Cardiac muscle cell (in vitro differentiated cells and primary cell): ENCODE measurements around the gene VSTM2L. TPM values are rescaled to one million over a fixed set of nuclear protein-coding genes. Genes with fewer than 3 reads are reported as not detected.

Experiments used
- DNase-seq, 2 donors: peaks; one replicate each; pipeline versions ENCODE4 v3.0.0 to v3.0.0-alpha.2; 2010 to 2017; ENCODE audit warnings: low read depth in 1 of 2, low spot score in 1 of 2
- H3K27ac ChIP-seq: fragments of 200-600 bp; sonication (generic); 2 replicates; pipeline ENCODE4 v1.5.1; 2016
- H3K27me3 ChIP-seq: fragments of 200-600 bp; sonication (generic); 2 replicates; pipeline ENCODE4 v1.6.0; 2016; ENCODE audit warnings: control low read depth
- H3K36me3 ChIP-seq: fragments of 200-600 bp; sonication (generic); 2 replicates; pipeline ENCODE4 v1.5.1; 2016; ENCODE audit warnings: control low read depth
- H3K4me1 ChIP-seq: fragments of 200-600 bp; sonication (generic); 2 replicates; pipeline ENCODE4 v1.8.1; 2017; ENCODE audit warnings: low read depth, mild to moderate bottlenecking, mixed run types
- H3K4me3 ChIP-seq: fragments of 200-600 bp; sonication (generic); 2 replicates; pipeline ENCODE4 v1.5.1; 2016; ENCODE audit warnings: mild to moderate bottlenecking
- H3K9me3 ChIP-seq: fragments of 200-600 bp; sonication (generic); 2 replicates; pipeline ENCODE4 v1.5.1; 2017; ENCODE audit warnings: low read depth, mild to moderate bottlenecking, control low read depth
- CTCF ChIP-seq: IDR thresholded peaks from 2 replicates; pipeline ENCODE4 v1.5.1; 2012; ENCODE audit warnings: low read depth, mild to moderate bottlenecking, low read length
- polyA plus RNA-seq: library from polyadenylated mRNA; unstranded; fragments of >200 nt; fragmentation: Nextera tagmentation; extraction: Ambion mirVana; gene quantifications from 2 replicates; pipeline ENCODE4 v1.2.1, GENCODE V29; 2016
- total RNA-seq: library from RNA; depleted of rRNA; stranded (reverse); fragments of >200 nt; gene quantifications from 2 replicates; pipeline ENCODE4 v1.2.3, GENCODE V29; 2016

Gene VSTM2L
- total and polyA plus RNA-seq, 2 experiments from 2014 or later = 83.4 to 321 TPM

DNA sequence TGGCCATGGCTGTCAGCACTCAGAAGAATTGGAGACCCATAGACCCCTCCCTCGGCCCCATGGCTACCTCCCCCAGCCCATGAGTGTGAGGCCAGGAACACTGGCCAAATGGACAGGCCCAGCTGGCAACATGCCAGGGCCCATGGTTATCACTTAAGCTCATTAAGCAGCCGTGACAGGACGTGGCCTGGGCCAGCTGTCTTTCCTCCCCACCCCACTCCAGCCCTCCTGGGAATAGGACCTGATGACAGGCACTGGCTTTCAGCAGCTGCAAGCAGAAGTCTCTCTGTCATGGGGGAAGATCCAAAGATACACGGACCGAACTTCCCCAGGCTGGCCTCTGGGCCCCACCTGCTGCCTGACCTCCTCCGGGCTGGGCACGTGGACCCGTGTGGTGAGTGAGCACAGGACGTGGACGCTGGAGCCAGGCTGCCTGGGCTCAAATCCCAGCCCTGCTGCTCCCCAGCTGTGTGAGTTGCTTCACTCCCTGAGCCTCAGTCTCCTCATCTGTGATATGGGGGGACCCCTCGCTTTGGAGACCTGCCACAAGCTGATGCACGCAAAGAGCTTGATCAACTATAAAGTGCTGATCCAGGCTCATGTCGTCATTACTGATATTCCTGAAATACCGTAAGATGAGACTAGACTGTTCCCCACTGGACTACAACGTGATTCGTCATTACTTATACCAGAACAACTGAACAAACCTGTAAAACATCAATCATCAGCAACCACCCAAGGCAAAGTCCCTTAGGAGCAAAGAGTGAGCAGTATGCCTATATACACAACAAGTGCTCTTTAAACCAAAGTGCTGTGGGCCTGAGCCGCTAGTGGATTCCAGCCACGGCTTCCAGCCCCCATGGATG, 22.0 kb upstream of the VSTM2L start:
- no peak overlapping the region for H3K4me3 ChIP-seq
- no peaks in the 10 kb centered on the region for H3K36me3 ChIP-seq
- no peak for TF ChIP-seq CTCF
- no peaks in the 10 kb centered on the region for H3K9me3 ChIP-seq
- H3K4me1 ChIP-seq = peaks cover 47% of the 10 kb centered on the region
- peak; percentile 44 to 100 for DNase-seq
- H3K27ac ChIP-seq = peak overlapping the region; percentile 56
- H3K27me3 ChIP-seq = no peaks in the 10 kb centered on the region

DNA sequence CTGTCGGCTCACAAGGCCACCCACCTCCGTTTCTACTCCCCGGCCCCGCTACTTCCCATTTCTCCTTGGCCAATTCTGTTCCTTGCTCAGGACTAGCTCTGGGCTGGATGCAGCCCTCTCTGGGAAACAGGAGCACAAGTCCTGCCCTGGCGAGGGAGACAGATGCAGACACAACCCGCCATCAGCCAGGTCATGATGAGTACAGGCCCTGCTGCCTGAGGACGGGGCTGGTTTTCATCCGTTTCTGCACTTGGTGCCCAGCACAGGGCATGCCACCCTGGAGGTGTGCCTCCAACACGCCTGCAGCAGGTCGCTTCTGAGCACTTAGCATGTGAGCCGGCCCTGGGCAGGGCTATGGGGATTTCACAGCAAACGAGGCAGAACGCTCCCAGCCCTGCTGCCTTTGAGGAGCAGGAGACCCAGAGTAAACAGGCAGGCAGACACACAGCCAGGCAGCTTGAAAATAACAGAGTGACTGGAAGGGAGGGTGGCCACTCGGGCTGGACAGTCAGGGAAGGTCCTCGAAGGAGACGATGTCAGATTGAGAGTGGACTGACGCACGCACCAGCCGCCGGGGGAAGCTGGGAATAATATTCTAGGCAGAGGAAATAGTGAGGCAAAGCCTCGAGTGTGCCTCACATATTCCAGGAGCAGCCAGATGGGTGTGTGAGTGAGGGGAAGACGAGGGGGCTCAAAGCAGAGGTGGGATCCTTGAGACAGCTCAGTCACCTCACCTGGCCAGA, 21.2 kb upstream of the VSTM2L start:
- peak overlapping the region; percentile 56 for H3K27ac ChIP-seq
- H3K4me1 ChIP-seq = peaks cover 47% of the 10 kb centered on the region
- no peaks in the 10 kb centered on the region for H3K27me3 ChIP-seq
- no peak for TF ChIP-seq CTCF
- DNase-seq = no peak
- no peak overlapping the region for H3K4me3 ChIP-seq
- H3K9me3 ChIP-seq = no peaks in the 10 kb centered on the region
- no peaks in the 10 kb centered on the region for H3K36me3 ChIP-seq

DNA sequence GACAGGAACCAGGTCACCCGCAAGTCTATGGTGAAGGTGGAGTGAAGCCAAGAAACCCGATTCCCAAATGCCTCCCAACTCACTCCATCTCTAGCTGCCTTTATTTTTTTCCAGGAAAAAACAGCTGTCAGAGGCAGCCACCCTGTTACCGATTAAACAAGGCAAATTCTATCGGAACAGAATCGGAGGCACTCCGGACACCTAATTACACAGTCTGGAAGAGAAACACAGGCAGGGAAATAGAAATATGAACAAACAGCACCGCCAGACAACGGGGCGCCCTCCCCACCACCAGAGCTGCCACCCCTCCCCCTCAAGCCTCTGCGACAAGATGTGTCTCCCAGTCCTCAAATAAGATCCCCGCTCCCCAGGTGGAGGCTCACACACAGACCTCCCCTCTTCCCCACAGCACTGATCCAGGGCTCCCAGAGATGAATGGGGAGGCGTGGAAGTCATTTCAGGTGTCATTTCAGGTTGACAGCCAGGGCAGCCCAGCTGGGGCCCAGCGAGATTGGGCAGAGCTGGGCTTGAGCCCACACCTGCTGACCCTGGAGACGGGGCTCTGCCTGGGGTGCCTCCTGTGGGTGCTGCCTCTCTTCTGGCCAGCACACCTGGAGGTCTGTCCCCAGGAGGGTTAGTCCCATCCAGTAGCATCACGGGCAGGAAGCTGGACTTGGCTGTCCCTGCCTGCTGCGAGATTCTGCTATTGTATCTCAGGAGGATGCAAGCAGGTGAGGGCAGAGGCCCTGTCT, 19.8 kb upstream of the VSTM2L start:
- Histone ChIP-seq H3K9me3 (no peaks in the 10 kb centered on the region), H3K36me3 (no peaks in the 10 kb centered on the region), H3K4me1 (peaks cover 44% of the 10 kb centered on the region), H3K4me3 (no peak overlapping the region), H3K27me3 (no peaks in the 10 kb centered on the region), H3K27ac (no peak overlapping the region)
- no peak for TF ChIP-seq CTCF
- DNase-seq = no peak

- DNase-seq = no peak
- Histone ChIP-seq H3K9me3 (no peaks in the 10 kb centered on the region), H3K4me1 (peaks cover 27% of the 10 kb centered on the region), H3K4me3 (no peak overlapping the region), H3K36me3 (no peaks in the 10 kb centered on the region), H3K27ac (no peak overlapping the region), H3K27me3 (no peaks in the 10 kb centered on the region)
- TF ChIP-seq CTCF = no peak
Measured at GRCh38 chr20:37885042-37885441, 17.9 kb upstream of the VSTM2L start.

DNA sequence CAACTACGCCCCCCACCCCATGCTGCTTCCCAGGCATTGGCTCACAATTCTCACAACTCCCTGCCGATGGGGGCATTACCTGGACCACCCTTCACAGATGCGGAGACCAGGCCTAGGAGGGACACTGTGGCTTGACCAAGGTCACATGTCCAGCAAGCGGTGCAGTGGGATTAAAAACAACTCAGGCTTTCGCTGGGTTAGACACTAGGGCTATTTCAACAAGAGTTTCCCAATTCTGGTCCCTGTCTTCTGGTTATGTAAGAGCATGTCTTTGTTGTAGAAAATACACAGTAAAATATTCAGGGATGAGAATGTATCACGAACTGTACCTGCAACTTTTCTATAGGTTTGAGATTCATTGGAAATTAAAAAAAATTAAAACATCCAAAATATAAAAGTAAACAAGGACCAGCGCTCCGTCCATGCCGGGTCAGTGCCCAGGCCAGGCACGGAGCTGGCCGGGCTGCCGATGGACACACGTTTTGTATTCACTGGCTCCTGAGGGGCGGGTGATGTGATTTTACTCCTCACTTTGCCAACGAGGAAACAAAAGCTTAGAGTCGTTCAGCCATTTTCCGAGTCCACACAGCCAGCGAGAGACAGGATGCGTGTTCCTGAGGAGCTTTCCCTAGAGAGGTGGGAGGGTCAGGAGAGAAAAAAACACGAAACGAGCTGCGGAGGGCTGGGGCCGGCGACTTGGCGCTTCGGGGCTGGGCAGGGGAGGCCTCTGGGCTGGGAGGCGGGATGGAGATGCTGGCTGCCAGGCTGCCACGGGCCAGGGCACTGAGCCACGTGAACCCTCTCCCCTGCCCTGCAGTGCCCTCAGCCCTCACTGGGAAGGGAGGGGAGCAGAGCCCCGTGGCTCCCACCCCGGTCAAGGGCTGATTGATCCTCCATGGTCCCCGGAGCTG, 17.1 kb upstream of the VSTM2L start:
- Histone ChIP-seq H3K27ac (no peak overlapping the region), H3K27me3 (no peaks in the 10 kb centered on the region), H3K4me3 (no peak overlapping the region), H3K9me3 (no peaks in the 10 kb centered on the region), H3K36me3 (no peaks in the 10 kb centered on the region), H3K4me1 (peaks cover 23% of the 10 kb centered on the region)
- DNase-seq = no peak
- TF ChIP-seq CTCF = no peak
